H1 (cell line): ENCODE measurements around the gene HOXC11. TPM values are rescaled to one million over a fixed set of nuclear protein-coding genes. Genes with fewer than 3 reads are reported as not detected.

ENCODE experiments used
- EZH2 ChIP-seq: fragments of 200-600 bp; sonication (generic); IDR thresholded peaks from 2 replicates; pipeline ENCODE4 v1.7.1; 2012; ENCODE audit warnings: low read depth, mild to moderate bottlenecking, moderate library complexity, low read length, inconsistent platforms; ENCODE audit not compliant: severe bottlenecking
- GTF2F1 ChIP-seq: IDR thresholded peaks from 2 replicates; pipeline ENCODE4 v1.6.1; 2012; ENCODE audit warnings: low read depth, low read length, improper control_type of control experiment, borderline replicate concordance
- NANOG ChIP-seq: IDR thresholded peaks from 2 replicates; pipeline ENCODE4 v1.6.1; 2011; ENCODE audit warnings: low read length, low read depth, mild to moderate bottlenecking, inconsistent platforms; ENCODE audit not compliant: insufficient read depth, poor library complexity, severe bottlenecking
- polyA plus RNA-seq, 7 experiments: library from polyadenylated mRNA; depleted of rRNA in 3 of 7; stranded (reverse) in 5 of 7; unstranded in 2 of 7; fragments of >200 nt in 5 of 7; fragments of 200-250 nt in 2 of 7; gene quantifications; 1 replicate in 5 of 7; 2 replicates in 1 of 7; 4 replicates in 1 of 7; pipeline versions ENCODE4 v1.2.1 to v1.2.3, GENCODE V29; 2011 to 2013; ENCODE audit warnings: missing spikeins in 2 of 7, mixed read lengths in 2 of 7
- total RNA-seq: library from RNA; stranded (reverse); fragmentation: NEBNext Ultra II Directional; extraction: Animal tissue kit (Norgen Biotek cat#: 25700); gene quantifications from 2 replicates; pipeline ENCODE4 v1.2.1, GENCODE V29; 2021
- TF ChIP-seq, protein P1 (sequence below): IDR thresholded peaks from 2 replicates; pipeline ENCODE4 v1.6.1; 2012; ENCODE audit warnings: inconsistent platforms

HOXC11 gene
- total and polyA plus RNA-seq, 2 of the 8 experiments (the other 6 are each of a cell fraction or from before 2014, with no cell fraction given) = not detected

- TF ChIP-seq, protein P1, sequence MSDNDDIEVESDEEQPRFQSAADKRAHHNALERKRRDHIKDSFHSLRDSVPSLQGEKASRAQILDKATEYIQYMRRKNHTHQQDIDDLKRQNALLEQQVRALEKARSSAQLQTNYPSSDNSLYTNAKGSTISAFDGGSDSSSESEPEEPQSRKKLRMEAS = peak; percentile 29; the same call in 1 of the 2 replicates
- TF ChIP-seq GTF2F1 (no peak), EZH2 (peak; percentile 99), NANOG (no peak)
Measured at GRCh38 chr12:53927220-53928029, 45.5 kb upstream of the HOXC11 start (continued).
